GM12878 (cell line): ENCODE results near the gene ACSL3. TPM values are rescaled to one million over a fixed set of nuclear protein-coding genes. Genes with fewer than 3 reads are reported as not detected.

Source experiments
- ATAC-seq: fragments of 200-7000 bp; cut with Tn5 transposase; 3 replicates; pipeline ENCODE4 v1.9.1; 2020; ENCODE audit warnings: mild to moderate bottlenecking, moderate library complexity
- BruUV-seq: library from RNA; stranded (reverse); fragments of 400-500 nt; replicated peaks from 2 replicates; lab custom pipeline; 2021; lab: Mats Ljungman, UMichigan
- CTCF ChIA-PET: fragments of 300-600 bp; sonication (Branson Sonifier 250); formaldehyde crosslinking; extraction: SDS; loops from one replicate; lab custom pipeline; 2021; ENCODE audit warnings: inconsistent platforms; lab: Yijun Ruan, JAX
- POLR2A ChIA-PET: fragments of 350-600 bp; formaldehyde crosslinking; extraction: SDS; loops from one replicate; lab custom pipeline; 2021; ENCODE audit warnings: inconsistent platforms; lab: Charles Lee
- RAD21 ChIA-PET: fragments of 300-600 bp; sonication (Branson Sonifier 250); formaldehyde crosslinking; loops from one replicate; lab custom pipeline; 2023; ENCODE audit warnings: antibody characterized with exemption; ENCODE audit not compliant: unreplicated experiment; lab: Charles Lee
- SMC1A ChIA-PET: fragments of 300-600 bp; sonication (Branson Sonifier 250); formaldehyde crosslinking; loops from one replicate; lab custom pipeline; 2023; ENCODE audit not compliant: unreplicated experiment, uncharacterized antibody; lab: Charles Lee
- DNase-seq: peaks from one replicate; pipeline ENCODE4 v3.0.0-alpha.2; 2011; ENCODE audit warnings: low read depth, low spot score
- FAIRE-seq: peaks from 3 replicates; lab custom pipeline; 2011; peaks lifted over from hg19 to GRCh38; lab: Jason Lieb, UNC
- H2AFZ ChIP-seq: 2 replicates; pipeline ENCODE4 v1.6.0; 2011; ENCODE audit warnings: low read depth, low read length, control low read depth; ENCODE audit not compliant: control insufficient read depth
- H3K27ac ChIP-seq: 2 replicates; pipeline ENCODE4 v1.5.1; 2011; ENCODE audit warnings: control low read depth; ENCODE audit not compliant: control insufficient read depth, insufficient read depth
- H3K27me3 ChIP-seq, 2 experiments: replicated peaks in 1 of 2; 2 replicates each; pipeline versions ENCODE4 v1.6.0 to v1.6.1; 2011; ENCODE audit warnings: low read length in 1 of 2; ENCODE audit not compliant: control insufficient read depth in 2 of 2, insufficient read depth in 2 of 2
- H3K36me3 ChIP-seq, 2 experiments: 2 replicates each; pipeline ENCODE4 v1.5.1; 2011; ENCODE audit warnings: low read length in 1 of 2; ENCODE audit not compliant: control insufficient read depth in 2 of 2, insufficient read depth in 2 of 2
- H3K4me1 ChIP-seq: 2 replicates; pipeline ENCODE4 v1.6.1; 2011; ENCODE audit warnings: mild to moderate bottlenecking, low read length, moderate library complexity, mixed read lengths; ENCODE audit not compliant: control insufficient read depth, insufficient read depth
- H3K4me2 ChIP-seq: 2 replicates; pipeline ENCODE4 v1.6.0; 2011; ENCODE audit warnings: control low read depth; ENCODE audit not compliant: control insufficient read depth, insufficient read depth
- H3K4me3 ChIP-seq: fragments of 200-600 bp; sonication (generic); 2 replicates; pipeline ENCODE4 v1.5.1; 2016
- H3K79me2 ChIP-seq: 2 replicates; pipeline ENCODE4 v1.6.0; 2011; ENCODE audit warnings: low read length; ENCODE audit not compliant: control insufficient read depth, insufficient read depth
- H3K9ac ChIP-seq: 2 replicates; pipeline ENCODE4 v1.8.0; 2011; ENCODE audit warnings: low read length, control low read depth, mixed read lengths; ENCODE audit not compliant: control insufficient read depth, insufficient read depth
- H3K9me3 ChIP-seq: replicated peaks from 3 replicates; pipeline ENCODE4 v1.5.1; 2011; ENCODE audit warnings: mild to moderate bottlenecking, low read length; ENCODE audit not compliant: control insufficient read depth, insufficient read depth
- H4K20me1 ChIP-seq: 2 replicates; pipeline ENCODE4 v1.6.0; 2011; ENCODE audit not compliant: control insufficient read depth, insufficient read depth
- IKZF1 ChIP-seq: fragments of 450-650 bp; conservative IDR thresholded peaks from 2 replicates; pipeline ENCODE4 v1.6.1; 2017; ENCODE audit warnings: antibody characterized with exemption, mild to moderate bottlenecking
- IKZF2 ChIP-seq, 2 experiments: fragments of 450-650 bp; IDR thresholded peaks; 2 replicates each; pipeline ENCODE4 v1.6.1; 2017; ENCODE audit warnings: mild to moderate bottlenecking in 2 of 2, moderate library complexity in 2 of 2
- KAT2A ChIP-seq: conservative IDR thresholded peaks from 2 replicates; pipeline ENCODE4 v1.6.1; 2011; ENCODE audit warnings: low read depth, low read length; ENCODE audit not compliant: control insufficient read depth
- KDM1A ChIP-seq: fragments of 200-600 bp; sonication (generic); IDR thresholded peaks from 2 replicates; pipeline ENCODE4 v1.6.1; 2016; ENCODE audit warnings: borderline replicate concordance
- MTA2 ChIP-seq: fragments of 450-650 bp; IDR thresholded peaks from 2 replicates; pipeline ENCODE4 v1.6.1; 2016; ENCODE audit warnings: low read depth, mild to moderate bottlenecking, moderate library complexity
- NKRF ChIP-seq: fragments of 450-650 bp; conservative IDR thresholded peaks from 2 replicates; pipeline ENCODE4 v1.6.1; 2017; ENCODE audit warnings: mild to moderate bottlenecking, moderate library complexity
- NRF1 ChIP-seq: conservative IDR thresholded peaks from 2 replicates; pipeline ENCODE4 v1.6.1; 2011; ENCODE audit warnings: mild to moderate bottlenecking, low read depth, low read length, improper control_type of control experiment
- PML ChIP-seq: IDR thresholded peaks from 2 replicates; pipeline ENCODE4 v1.6.1; 2012; ENCODE audit warnings: low read length, inconsistent platforms
- RAD51 ChIP-seq: fragments of 450-650 bp; IDR thresholded peaks from 2 replicates; pipeline ENCODE4 v1.6.1; 2016; ENCODE audit warnings: moderate library complexity, mild to moderate bottlenecking, inconsistent platforms
- STAT1 ChIP-seq: fragments of 450-650 bp; conservative IDR thresholded peaks from 2 replicates; pipeline ENCODE4 v1.6.1; 2014; ENCODE audit warnings: antibody characterized with exemption, mild to moderate bottlenecking
- SUPT20H ChIP-seq: IDR thresholded peaks from 2 replicates; pipeline ENCODE4 v1.6.1; 2011; ENCODE audit warnings: low read depth, mild to moderate bottlenecking, low read length, moderate library complexity, borderline replicate concordance; ENCODE audit not compliant: control insufficient read depth
- WGBS: methylation state at CpG from one replicate; pipeline ENCODE4 v1.1.6; 2016; ENCODE audit warnings: low lambda C conversion rate; ENCODE audit not compliant: insufficient replicate concordance, insufficient coverage; ENCODE audit errors: missing lambda C conversion rate; 5-methylcytosine and 5-hydroxymethylcytosine counted together
- in situ Hi-C: fragments of 300-500 bp; cut with MboI; formaldehyde crosslinking; loops from 9 replicates; pipeline ENCODE4 v1.14.3; 2018; ENCODE audit warnings: mixed read lengths
- intact Hi-C: fragments of 100-400 bp; cut with micrococcal nuclease; formaldehyde crosslinking; loops from one replicate; pipeline ENCODE4 v1.14.2; 2022; ENCODE audit not compliant: unreplicated experiment
- polyA plus RNA-seq, 11 experiments: library from polyadenylated mRNA; depleted of rRNA in 4 of 11; unstranded in 6 of 11; stranded (reverse) in 5 of 11; fragments of >200 nt; fragmentation: Nextera tagmentation in 4 of 11; fragmentation: Illumina TruSeq in 1 of 11; extraction: Ambion mirVana in 4 of 11; extraction: Trizol in 1 of 11; gene quantifications; 1 replicate in 1 of 11; 2 replicates in 10 of 11; pipeline versions ENCODE4 v1.2.1 to v1.2.3, GENCODE V29; 2011 to 2016; ENCODE audit warnings: inconsistent platforms in 2 of 11, missing spikeins in 2 of 11, low read depth in 1 of 11
- total RNA-seq, 4 experiments: library from RNA; depleted of rRNA in 3 of 4; stranded (reverse); fragments of >200 nt in 3 of 4; fragmentation: Illumina TruSeq in 1 of 4; extraction: Trizol in 1 of 4; gene quantifications; 2 replicates each; pipeline versions ENCODE4 v1.2.1 to v1.2.3, GENCODE V29; 2013 to 2021

ACSL3 gene
- total and polyA plus RNA-seq, 10 of the 15 experiments (the other 5 are each of a cell fraction or from before 2014, with no cell fraction given) = 15.6 to 83.9 (median 56.7) TPM

- RAD21 ChIA-PET = no interaction called here
- intact Hi-C loops = loop anchor here (5.0 to 10.0 kb wide), 2 partner anchors 484 to 751 kb away; no protein-coding TSS in a partner anchor
- DNase-seq (no peak), FAIRE-seq (no peak), ATAC-seq (no peak)
- no peak overlapping the region for H2AFZ ChIP-seq
- POLR2A ChIA-PET = no interaction called here
- in situ Hi-C loops = no loop called here
- no peak overlapping the region for H3K4me3 ChIP-seq
- no peaks in the 10 kb centered on the region for H3K36me3 ChIP-seq
- H3K27ac ChIP-seq = no peak overlapping the region
- H3K79me2 ChIP-seq = no peaks in the 10 kb centered on the region
- H3K4me2 ChIP-seq = no peak overlapping the region
- no peak overlapping the region for H3K9ac ChIP-seq
- SMC1A ChIA-PET = no interaction called here
- H3K4me1 ChIP-seq = no peaks in the 10 kb centered on the region
- CTCF ChIA-PET = no interaction called here
- H3K27me3 ChIP-seq = no peaks in the 10 kb centered on the region
- no peaks in the 10 kb centered on the region for H4K20me1 ChIP-seq
- 92% methylated on average over 2 of the region's 2 CpGs for WGBS
- H3K9me3 ChIP-seq = no peaks in the 10 kb centered on the region
- no peak for TF ChIP-seq RAD51
- TF ChIP-seq, all 136 proteins: peak for 0
- no TSS peak for BruUV-seq
Measured at GRCh38 chr2:222973733-222974132, 112.9 kb downstream of the ACSL3 start.

- Histone ChIP-seq H3K27me3 (no peaks in the 10 kb centered on the region), H4K20me1 (no peaks in the 10 kb centered on the region), H3K27ac (no peak overlapping the region), H3K36me3 (no peaks in the 10 kb centered on the region), H3K9ac (no peak overlapping the region), H2AFZ (no peak overlapping the region), H3K4me3 (no peak overlapping the region), H3K79me2 (no peaks in the 10 kb centered on the region), H3K4me2 (no peak overlapping the region), H3K4me1 (no peaks in the 10 kb centered on the region), H3K9me3 (no peaks in the 10 kb centered on the region)
- CTCF ChIA-PET = no interaction called here
- intact Hi-C loops = loop anchor here (10.0 kb wide), 1 partner anchor 748 kb away; no protein-coding TSS in a partner anchor
- WGBS = 34% methylated on average over 3 of the region's 3 CpGs
- SMC1A ChIA-PET = no interaction called here
- RAD21 ChIA-PET = no interaction called here
- FAIRE-seq (no peak), ATAC-seq (peak; percentile 58), DNase-seq (no peak)
- no TSS peak for BruUV-seq
- POLR2A ChIA-PET = no interaction called here
- in situ Hi-C loops = no loop called here
- TF ChIP-seq PML (no peak), NRF1 (no peak), KAT2A (no peak), IKZF2 (IDR thresholded peaks at IDR 0.05) (peak in 1 of 2 experiments; percentile 43; a peak in 1 of 4 replicates), STAT1 (no peak), IKZF1 (0 out of 2 replicates have a peak, but pooled peaks have one; percentile 19), SUPT20H (no peak), NKRF (no peak), KDM1A (no peak), MTA2 (peak; percentile 91)
Measured at GRCh38 chr2:222976521-222977061, 115.8 kb downstream of the ACSL3 start.
